Choroid plexus epithelial cell (primary cell): ENCODE results near the gene FBXO21.

ENCODE experiments used
- DNase-seq: peaks from one replicate; pipeline ENCODE4 v3.0.0-alpha.2; 2010; ENCODE audit warnings: low read depth
- H3K4me3 ChIP-seq: 2 replicates; pipeline ENCODE4 v1.5.1; 2011; ENCODE audit warnings: low read depth, mild to moderate bottlenecking, control low read depth, low read length, moderate library complexity
- TF ChIP-seq, protein P1 (sequence below): conservative IDR thresholded peaks from 2 replicates; pipeline ENCODE4 v1.5.1; 2011; ENCODE audit warnings: low read depth, mild to moderate bottlenecking, control low read depth, inconsistent platforms, low read length, moderate library complexity

The FBXO21 gene

DNA sequence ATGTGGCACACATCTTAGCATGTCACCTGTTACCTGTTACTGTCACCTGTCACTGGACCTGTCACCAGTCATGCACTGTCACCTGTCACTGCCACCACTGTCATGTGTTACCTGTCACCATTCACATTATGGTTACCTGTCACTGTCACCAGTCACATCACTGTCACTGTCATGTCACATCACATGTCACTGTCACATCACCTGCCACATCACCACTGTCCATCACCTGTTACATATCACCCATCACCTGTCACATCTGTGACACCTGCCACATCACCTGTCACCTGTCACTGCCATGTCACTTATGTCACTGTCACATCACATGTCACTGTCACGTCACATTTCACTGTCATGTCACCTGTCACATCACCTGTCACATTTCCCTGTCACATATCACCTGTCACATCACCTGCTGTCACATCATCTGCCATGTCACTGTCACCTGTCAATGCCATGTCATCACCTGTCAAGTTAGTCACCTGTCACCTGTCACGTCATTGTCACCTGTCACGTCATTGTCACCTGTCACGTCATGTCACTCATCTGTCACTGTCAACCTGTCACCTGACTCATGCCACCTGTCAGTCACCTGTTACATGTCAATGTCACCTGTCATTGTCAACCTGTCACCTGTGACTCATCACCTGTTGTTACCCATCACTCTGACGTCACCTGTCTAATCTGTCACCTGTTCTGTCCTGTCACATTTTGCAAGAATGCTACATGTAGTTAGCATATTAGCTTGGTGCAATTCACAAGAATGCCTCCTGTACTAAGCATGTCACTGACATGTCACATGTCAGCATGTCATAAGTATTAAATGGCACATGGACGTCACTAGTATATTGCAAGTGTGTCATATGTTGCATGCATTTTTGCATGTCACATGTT lies 62.1 kb downstream of the FBXO21 start:
- H3K4me3 ChIP-seq, result no peak overlapping the region
- DNase-seq, result no peak
- TF ChIP-seq, protein P1, sequence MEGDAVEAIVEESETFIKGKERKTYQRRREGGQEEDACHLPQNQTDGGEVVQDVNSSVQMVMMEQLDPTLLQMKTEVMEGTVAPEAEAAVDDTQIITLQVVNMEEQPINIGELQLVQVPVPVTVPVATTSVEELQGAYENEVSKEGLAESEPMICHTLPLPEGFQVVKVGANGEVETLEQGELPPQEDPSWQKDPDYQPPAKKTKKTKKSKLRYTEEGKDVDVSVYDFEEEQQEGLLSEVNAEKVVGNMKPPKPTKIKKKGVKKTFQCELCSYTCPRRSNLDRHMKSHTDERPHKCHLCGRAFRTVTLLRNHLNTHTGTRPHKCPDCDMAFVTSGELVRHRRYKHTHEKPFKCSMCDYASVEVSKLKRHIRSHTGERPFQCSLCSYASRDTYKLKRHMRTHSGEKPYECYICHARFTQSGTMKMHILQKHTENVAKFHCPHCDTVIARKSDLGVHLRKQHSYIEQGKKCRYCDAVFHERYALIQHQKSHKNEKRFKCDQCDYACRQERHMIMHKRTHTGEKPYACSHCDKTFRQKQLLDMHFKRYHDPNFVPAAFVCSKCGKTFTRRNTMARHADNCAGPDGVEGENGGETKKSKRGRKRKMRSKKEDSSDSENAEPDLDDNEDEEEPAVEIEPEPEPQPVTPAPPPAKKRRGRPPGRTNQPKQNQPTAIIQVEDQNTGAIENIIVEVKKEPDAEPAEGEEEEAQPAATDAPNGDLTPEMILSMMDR, result no peak

DNA sequence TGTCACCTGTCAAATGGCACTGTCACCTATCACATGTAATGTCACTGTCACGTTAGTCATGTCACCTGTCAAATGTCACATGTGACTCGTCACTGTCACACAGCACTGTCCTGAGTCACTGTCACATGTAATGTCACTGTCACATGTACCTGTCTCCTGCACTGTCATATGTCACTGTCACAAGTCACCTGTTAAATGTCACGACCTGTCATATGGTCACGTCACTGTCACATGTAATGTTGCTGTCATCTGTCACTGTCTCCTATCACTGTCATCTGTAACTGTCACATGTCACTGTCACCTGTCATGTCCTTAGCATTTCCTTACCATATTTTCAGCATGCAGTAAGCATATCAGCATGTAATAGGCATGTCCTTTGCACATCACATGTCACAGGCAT lies 63.9 kb downstream of the FBXO21 start:
- TF ChIP-seq, protein P1, result no peak
- H3K4me3 ChIP-seq, result no peak overlapping the region
- no peak for DNase-seq

- TF ChIP-seq, protein P1, result no peak
- no peak for DNase-seq
These were observed 64.5 kb downstream of the FBXO21 start for GRCh38 chr12:117125767-117126166.

DNA sequence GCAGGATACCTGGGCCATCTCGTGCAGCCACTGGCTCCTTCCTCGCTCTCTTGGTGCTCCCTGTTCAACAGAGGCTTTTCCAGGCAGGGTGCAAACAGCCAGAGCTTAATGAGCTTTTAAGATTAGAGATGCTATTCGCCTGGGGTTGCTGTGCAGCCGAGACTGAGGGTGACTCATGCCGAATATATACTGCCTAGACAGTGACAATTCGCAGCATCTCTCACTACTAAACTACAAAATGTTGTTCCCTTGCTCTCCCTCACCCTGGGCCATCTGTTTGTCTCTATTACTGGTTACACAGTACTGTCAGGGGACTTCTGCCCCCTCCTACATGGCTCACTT lies 65.0 kb downstream of the FBXO21 start:
- no peak for DNase-seq

More at GRCh38 chr12:117125767-117126166, 64.5 kb downstream of the FBXO21 start:
- no peak overlapping the region for H3K4me3 ChIP-seq

GRCh38 chr12:117124421-117125271 lies 65.6 kb downstream of the FBXO21 start:
- H3K4me3 ChIP-seq, result no peak overlapping the region
- TF ChIP-seq, protein P1, result no peak
- no peak for DNase-seq

More for the DNA sequence above, 65.0 kb downstream of the FBXO21 start:
- TF ChIP-seq, protein P1, result no peak
- H3K4me3 ChIP-seq, result no peak overlapping the region

- H3K4me3 ChIP-seq, result no peak overlapping the region
- TF ChIP-seq, protein P1, result no peak
- DNase-seq, result no peak
These were observed 68.8 kb downstream of the FBXO21 start for GRCh38 chr12:117121441-117121840.
